Measurements from ENCODE around the gene PI3. TPM values are rescaled to one million over a fixed set of nuclear protein-coding genes. Genes with fewer than 3 reads are reported as not detected.

Gene PI3
- total and polyA plus RNA-seq, 9 of the 15 experiments (the other 6 are each of a cell fraction or from before 2014, with no cell fraction given): not detected

DNA sequence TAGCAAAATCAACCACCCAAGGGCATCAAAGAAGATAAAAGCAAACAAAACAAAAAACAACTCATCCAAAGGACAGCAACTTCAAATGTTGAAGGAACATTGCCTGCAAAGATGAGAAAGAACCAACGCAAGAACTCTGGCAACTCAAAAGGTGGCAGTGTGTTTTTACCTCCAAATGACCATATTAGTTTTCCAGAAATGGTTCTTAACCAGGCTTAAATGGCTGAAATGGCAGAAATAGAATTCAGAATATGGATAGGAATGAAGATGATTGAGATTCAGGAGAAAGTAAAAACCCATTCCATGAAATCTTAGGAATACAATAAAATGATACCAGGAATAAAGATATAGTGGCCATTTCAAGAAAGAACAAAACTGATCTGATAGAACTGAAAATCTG lies 9.8 kb upstream of the PI3 start:
- no peak for DNase-seq (ENCODE audit: extremely low read depth in 1 of 4, low spot score in 3 of 4)
- BruUV-seq (replicated peaks): no TSS peak
- no peak for FAIRE-seq
- H3K4me3 ChIP-seq: no peak overlapping the region
- H3K36me3 ChIP-seq (ENCODE audit: control insufficient read depth, insufficient read depth, low read length): no peaks in the 10 kb centered on the region
- H3K27me3 ChIP-seq (ENCODE audit: control insufficient read depth in 2 of 2, insufficient read depth in 2 of 2, low read length in 2 of 2): no peaks in the 10 kb centered on the region
- no peaks in the 10 kb centered on the region for H4K20me1 ChIP-seq (replicated peaks; ENCODE audit: control insufficient read depth, insufficient read depth, low read length)
- no peak overlapping the region for H3K27ac ChIP-seq (ENCODE audit: extremely low read depth, low read depth, low read length)
- no peak overlapping the region for H2AFZ ChIP-seq (ENCODE audit: low read depth, low read length)
- intact Hi-C loops (cut with micrococcal nuclease) (no loop called here), in situ Hi-C loops (cut with MboI) (no loop called here)
- no peaks in the 10 kb centered on the region for H3K9me1 ChIP-seq (ENCODE audit: control insufficient read depth, insufficient read depth, low read length)
- ChIA-PET CTCF (ENCODE audit: low intra/inter-chr PET ratio) (no interaction called here), POLR2A (no interaction called here)
- ATAC-seq: no peak
- no peaks in the 10 kb centered on the region for H3K4me1 ChIP-seq (replicated peaks in 1 of 2; ENCODE audit: control insufficient read depth in 2 of 2, insufficient read depth in 2 of 2, low read length in 2 of 2)
- H3K9ac ChIP-seq (ENCODE audit: insufficient read depth in 1 of 2, low read depth in 2 of 2, low read length in 2 of 2): no peak overlapping the region
- no peaks in the 10 kb centered on the region for H3K79me2 ChIP-seq (ENCODE audit: control insufficient read depth, insufficient read depth, low read length)
- WGBS (ENCODE audit: insufficient coverage, low coverage, missing lambda C conversion rate): 0% methylated on average over 1 of the region's 1 CpG
- TF ChIP-seq ZNF436 (CRISPR knock-in tag; IDR thresholded peaks at IDR 0.05) (no peak), POLR2A (conservative IDR thresholded peaks at IDR 0.05) (no peak), NUFIP1 (IDR thresholded peaks at IDR 0.05; ENCODE audit: partially characterized antibody) (no peak), YBX1 (IDR thresholded peaks at IDR 0.05) (no peak), RB1 (IDR thresholded peaks at IDR 0.05; ENCODE audit: low read depth) (no peak)
- H3K4me2 ChIP-seq (ENCODE audit: insufficient read depth, low read length): no peak overlapping the region
- H3K9me3 ChIP-seq (replicated peaks; ENCODE audit: control insufficient read depth, insufficient read depth, low read depth, low read length): no peaks in the 10 kb centered on the region

GRCh38 chr20:45173522-45173921 lies 1.2 kb upstream of the PI3 start:
- in situ Hi-C loops (cut with MboI) (no loop called here), intact Hi-C loops (cut with micrococcal nuclease) (no loop called here)
- ATAC-seq (no peak), DNase-seq (ENCODE audit: extremely low read depth in 1 of 4, low spot score in 3 of 4) (no peak), FAIRE-seq (no peak)
- H3K4me2 ChIP-seq (ENCODE audit: insufficient read depth, low read length): no peak overlapping the region
- H3K4me1 ChIP-seq (replicated peaks in 1 of 2; ENCODE audit: control insufficient read depth in 2 of 2, insufficient read depth in 2 of 2, low read length in 2 of 2): no peaks in the 10 kb centered on the region
- H3K4me3 ChIP-seq: no peak overlapping the region
- H3K79me2 ChIP-seq (ENCODE audit: control insufficient read depth, insufficient read depth, low read length): no peaks in the 10 kb centered on the region
- no TSS peak for BruUV-seq (replicated peaks)
- no peaks in the 10 kb centered on the region for H3K9me1 ChIP-seq (ENCODE audit: control insufficient read depth, insufficient read depth, low read length)
- H3K36me3 ChIP-seq (ENCODE audit: control insufficient read depth, insufficient read depth, low read length): no peaks in the 10 kb centered on the region
- peaks cover 0 to 15% of the 10 kb centered on the region in 2 experiments; a peak in 3 of 5 replicates for H3K27me3 ChIP-seq (ENCODE audit: control insufficient read depth in 2 of 2, insufficient read depth in 2 of 2, low read length in 2 of 2)
- H2AFZ ChIP-seq (ENCODE audit: low read depth, low read length): no peak overlapping the region
- ChIA-PET CTCF (ENCODE audit: low intra/inter-chr PET ratio) (no interaction called here), POLR2A (no interaction called here)
- no peak overlapping the region for H3K27ac ChIP-seq (ENCODE audit: extremely low read depth, low read depth, low read length)
- no peaks in the 10 kb centered on the region for H3K9me3 ChIP-seq (replicated peaks; ENCODE audit: control insufficient read depth, insufficient read depth, low read depth, low read length)
- H3K9ac ChIP-seq (ENCODE audit: insufficient read depth in 1 of 2, low read depth in 2 of 2, low read length in 2 of 2): no peak overlapping the region
- 0% methylated on average over 1 of the region's 1 CpG for WGBS (ENCODE audit: insufficient coverage, low coverage, missing lambda C conversion rate)
- H4K20me1 ChIP-seq (replicated peaks; ENCODE audit: control insufficient read depth, insufficient read depth, low read length): no peaks in the 10 kb centered on the region
- TF ChIP-seq, protein P1, sequence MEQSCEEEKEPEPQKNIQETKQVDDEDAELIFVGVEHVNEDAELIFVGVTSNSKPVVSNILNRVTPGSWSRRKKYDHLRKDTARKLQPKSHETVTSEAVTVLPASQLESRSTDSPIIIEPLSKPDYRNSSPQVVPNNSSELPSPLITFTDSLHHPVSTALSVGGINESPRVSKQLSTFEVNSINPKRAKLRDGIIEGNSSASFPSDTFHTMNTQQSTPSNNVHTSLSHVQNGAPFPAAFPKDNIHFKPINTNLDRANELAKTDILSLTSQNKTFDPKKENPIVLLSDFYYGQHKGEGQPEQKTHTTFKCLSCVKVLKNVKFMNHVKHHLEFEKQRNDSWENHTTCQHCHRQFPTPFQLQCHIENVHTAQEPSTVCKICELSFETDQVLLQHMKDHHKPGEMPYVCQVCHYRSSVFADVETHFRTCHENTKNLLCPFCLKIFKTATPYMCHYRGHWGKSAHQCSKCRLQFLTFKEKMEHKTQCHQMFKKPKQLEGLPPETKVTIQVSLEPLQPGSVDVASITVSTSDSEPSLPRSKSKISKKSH (CRISPR knock-in tag; IDR thresholded peaks at IDR 0.05): no peak
- TF ChIP-seq KLF1 (tag; IDR thresholded peaks at IDR 0.05) (no peak), SREBF2 (CRISPR knock-in tag; IDR thresholded peaks at IDR 0.05) (no peak), ZSCAN32 (CRISPR knock-in tag; IDR thresholded peaks at IDR 0.05) (no peak), PRMT5 (CRISPR knock-in tag; IDR thresholded peaks at IDR 0.05) (no peak), HDAC3 (IDR thresholded peaks at IDR 0.05; ENCODE audit: borderline replicate concordance, partially characterized antibody) (no peak), ZFP1 (CRISPR knock-in tag; IDR thresholded peaks at IDR 0.05) (no peak)
- TF ChIP-seq, protein P2, sequence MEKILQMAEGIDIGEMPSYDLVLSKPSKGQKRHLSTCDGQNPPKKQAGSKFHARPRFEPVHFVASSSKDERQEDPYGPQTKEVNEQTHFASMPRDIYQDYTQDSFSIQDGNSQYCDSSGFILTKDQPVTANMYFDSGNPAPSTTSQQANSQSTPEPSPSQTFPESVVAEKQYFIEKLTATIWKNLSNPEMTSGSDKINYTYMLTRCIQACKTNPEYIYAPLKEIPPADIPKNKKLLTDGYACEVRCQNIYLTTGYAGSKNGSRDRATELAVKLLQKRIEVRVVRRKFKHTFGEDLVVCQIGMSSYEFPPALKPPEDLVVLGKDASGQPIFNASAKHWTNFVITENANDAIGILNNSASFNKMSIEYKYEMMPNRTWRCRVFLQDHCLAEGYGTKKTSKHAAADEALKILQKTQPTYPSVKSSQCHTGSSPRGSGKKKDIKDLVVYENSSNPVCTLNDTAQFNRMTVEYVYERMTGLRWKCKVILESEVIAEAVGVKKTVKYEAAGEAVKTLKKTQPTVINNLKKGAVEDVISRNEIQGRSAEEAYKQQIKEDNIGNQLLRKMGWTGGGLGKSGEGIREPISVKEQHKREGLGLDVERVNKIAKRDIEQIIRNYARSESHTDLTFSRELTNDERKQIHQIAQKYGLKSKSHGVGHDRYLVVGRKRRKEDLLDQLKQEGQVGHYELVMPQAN (IDR thresholded peaks at IDR 0.05; ENCODE audit: borderline replicate concordance): no peak

All from K562 (cell line).